ENCODE data around the gene KCNK3.
A peak's percentile ranks its signal among the peaks of the same experiment; 100 is the strongest.

Gene KCNK3

DNA sequence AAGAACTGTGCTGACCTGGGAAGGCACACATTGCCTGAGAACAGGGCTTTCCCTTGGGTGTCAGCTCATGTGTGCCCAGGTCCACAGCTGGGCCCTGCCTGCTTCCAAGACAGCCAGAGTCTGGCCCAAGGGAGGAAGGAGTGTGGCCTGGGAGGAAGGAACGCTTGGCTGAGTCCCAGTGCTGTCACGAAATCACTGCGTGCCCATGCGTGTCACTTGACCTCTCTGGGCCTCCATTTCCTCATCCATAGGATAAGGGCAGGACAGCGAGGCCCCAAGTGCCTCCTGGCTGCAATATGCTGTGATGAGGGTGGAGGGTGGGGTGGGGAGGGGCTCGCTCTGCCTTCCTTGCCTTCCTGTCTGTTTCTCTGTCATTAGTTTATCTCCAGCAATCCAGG lies 642 bp upstream of the KCNK3 start:
- H3K4me1 ChIP-seq (ENCODE audit: insufficient read depth, low read length), result peaks cover 10% of the 10 kb centered on the region; the same call in 1 of the 2 replicates
- H3K9me3 ChIP-seq (ENCODE audit: control insufficient read depth, insufficient read depth, low read length), result no peaks in the 10 kb centered on the region
- H3K36me3 ChIP-seq (ENCODE audit: insufficient read depth, low read length), result no peaks in the 10 kb centered on the region
- peak overlapping the region; percentile 16; the same call in 1 of the 2 replicates for H3K9ac ChIP-seq (ENCODE audit: low read depth, low read length)

DNA sequence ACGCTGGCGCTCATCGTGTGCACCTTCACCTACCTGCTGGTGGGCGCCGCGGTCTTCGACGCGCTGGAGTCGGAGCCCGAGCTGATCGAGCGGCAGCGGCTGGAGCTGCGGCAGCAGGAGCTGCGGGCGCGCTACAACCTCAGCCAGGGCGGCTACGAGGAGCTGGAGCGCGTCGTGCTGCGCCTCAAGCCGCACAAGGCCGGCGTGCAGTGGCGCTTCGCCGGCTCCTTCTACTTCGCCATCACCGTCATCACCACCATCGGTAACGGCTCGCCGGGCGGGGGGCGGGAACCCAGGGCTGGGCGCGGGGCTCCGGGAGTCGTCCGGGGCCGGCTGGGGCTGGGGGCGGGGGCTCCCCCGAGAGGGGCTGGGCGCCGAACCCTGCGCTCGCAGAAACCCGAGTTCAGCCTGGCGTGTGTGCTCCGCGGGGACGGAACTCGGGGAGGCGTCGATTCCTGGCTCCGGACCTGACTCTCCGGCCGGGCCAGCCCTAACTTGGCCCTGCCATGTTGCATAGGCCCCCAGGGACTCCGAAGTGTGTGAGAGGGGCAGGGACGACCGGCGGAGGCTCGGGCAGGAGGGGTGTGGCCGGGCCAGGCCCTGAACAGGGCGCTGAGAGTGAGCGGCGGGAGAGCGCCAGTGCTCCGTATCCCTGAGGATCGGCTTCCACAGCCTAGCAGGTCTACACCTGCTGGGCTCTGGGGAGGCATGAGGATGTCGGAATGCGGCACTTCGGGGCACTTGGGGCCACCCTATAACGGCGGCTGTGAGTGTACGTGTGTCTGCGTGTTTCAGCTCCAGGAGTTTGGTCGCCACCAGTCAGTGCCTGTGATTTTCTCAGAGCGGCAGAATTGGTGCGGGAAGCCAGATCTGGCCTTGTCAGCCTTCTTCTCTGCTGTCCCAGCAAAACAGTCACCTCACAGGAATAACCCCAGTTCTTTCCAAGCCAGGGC lies 651 bp downstream of the KCNK3 start:
- Histone ChIP-seq H3K36me3 (ENCODE audit: insufficient read depth, low read length) (no peaks in the 10 kb centered on the region), H3K9ac (ENCODE audit: low read depth, low read length) (peak overlapping the region; percentile 33; the same call in 1 of the 2 replicates), H3K4me1 (ENCODE audit: insufficient read depth, low read length) (peaks cover 10% of the 10 kb centered on the region; the same call in 1 of the 2 replicates), H3K9me3 (ENCODE audit: control insufficient read depth, insufficient read depth, low read length) (no peaks in the 10 kb centered on the region)

DNA sequence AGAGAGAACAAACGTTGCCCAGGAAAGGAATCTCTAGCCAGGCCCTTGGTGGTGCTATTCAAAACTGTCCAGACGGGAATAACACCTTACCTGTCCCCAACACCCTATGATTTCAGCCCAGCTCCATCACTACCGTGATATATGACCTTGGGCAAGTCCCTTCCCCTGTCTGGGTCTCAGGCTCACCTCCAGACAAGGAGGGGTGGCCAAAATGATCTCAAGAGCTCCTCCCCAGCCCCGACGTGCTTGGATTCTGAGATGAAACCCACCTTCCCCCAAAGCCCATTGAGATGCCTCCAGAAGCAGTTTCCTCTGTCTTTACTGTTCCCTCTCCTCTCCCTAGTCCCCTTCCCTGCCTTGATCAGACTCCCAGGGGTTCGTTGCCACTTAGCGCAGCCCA lies 1.5 kb downstream of the KCNK3 start:
- Histone ChIP-seq H3K9ac (ENCODE audit: low read depth, low read length) (no peak overlapping the region), H3K9me3 (ENCODE audit: control insufficient read depth, insufficient read depth, low read length) (no peaks in the 10 kb centered on the region), H3K4me1 (ENCODE audit: insufficient read depth, low read length) (peaks cover 10% of the 10 kb centered on the region; the same call in 1 of the 2 replicates)

DNA sequence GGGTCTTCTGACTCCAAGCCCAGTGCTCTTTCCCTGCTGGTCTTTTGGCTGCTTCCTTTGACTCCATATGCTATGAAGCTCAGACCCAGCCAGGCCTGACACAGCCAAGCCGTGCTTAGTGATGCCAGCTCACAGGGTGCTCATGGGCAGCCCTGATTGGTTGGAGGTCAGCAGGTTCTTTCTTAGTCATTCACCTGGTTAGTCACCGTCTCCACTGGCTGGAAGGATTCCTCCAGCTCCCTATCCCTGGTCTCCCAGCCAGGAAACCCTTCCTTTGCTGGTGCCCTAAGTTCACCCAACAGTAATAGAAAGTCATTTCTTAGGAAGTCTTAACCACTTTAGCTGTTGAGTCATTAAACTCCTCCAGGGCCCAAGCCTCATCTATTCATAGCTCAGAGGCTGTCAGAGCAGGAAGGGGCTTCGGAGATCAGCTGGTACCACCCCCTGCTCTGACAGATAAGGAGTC lies 3.9 kb downstream of the KCNK3 start:
- peaks cover 10% of the 10 kb centered on the region; the same call in 1 of the 2 replicates for H3K4me1 ChIP-seq (ENCODE audit: insufficient read depth, low read length)
- no peaks in the 10 kb centered on the region for H3K9me3 ChIP-seq (ENCODE audit: control insufficient read depth, insufficient read depth, low read length)
- no peak overlapping the region for H3K9ac ChIP-seq (ENCODE audit: low read depth, low read length)
- H3K36me3 ChIP-seq (ENCODE audit: insufficient read depth, low read length), result no peaks in the 10 kb centered on the region

More for the DNA sequence above, 1.5 kb downstream of the KCNK3 start:
- no peaks in the 10 kb centered on the region for H3K36me3 ChIP-seq (ENCODE audit: insufficient read depth, low read length)

DNA sequence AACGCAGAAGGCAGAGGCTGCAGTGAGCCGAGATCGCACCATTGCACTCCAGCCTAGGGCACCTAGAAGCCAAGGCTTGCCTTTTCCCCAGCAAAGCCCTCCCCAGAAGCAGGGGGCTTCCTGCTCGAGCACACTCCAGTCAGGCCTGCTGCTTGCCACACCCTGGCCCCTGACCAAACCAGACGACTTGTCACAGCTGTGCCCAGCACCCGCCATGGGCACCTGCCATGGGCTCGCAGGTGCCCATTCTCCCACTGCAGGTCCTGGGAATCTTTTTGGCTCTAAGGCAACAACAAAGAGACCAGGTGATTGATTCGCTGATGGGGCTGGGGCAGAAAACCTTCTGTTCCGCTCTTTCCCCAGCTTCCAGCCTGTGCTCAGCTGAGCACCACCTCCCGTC lies 4.9 kb downstream of the KCNK3 start:
- H3K36me3 ChIP-seq (ENCODE audit: insufficient read depth, low read length), result no peaks in the 10 kb centered on the region
- H3K4me1 ChIP-seq (ENCODE audit: insufficient read depth, low read length), result peaks cover 10% of the 10 kb centered on the region; the same call in 1 of the 2 replicates
- H3K9me3 ChIP-seq (ENCODE audit: control insufficient read depth, insufficient read depth, low read length), result no peaks in the 10 kb centered on the region
- H3K9ac ChIP-seq (ENCODE audit: low read depth, low read length), result no peak overlapping the region

DNA sequence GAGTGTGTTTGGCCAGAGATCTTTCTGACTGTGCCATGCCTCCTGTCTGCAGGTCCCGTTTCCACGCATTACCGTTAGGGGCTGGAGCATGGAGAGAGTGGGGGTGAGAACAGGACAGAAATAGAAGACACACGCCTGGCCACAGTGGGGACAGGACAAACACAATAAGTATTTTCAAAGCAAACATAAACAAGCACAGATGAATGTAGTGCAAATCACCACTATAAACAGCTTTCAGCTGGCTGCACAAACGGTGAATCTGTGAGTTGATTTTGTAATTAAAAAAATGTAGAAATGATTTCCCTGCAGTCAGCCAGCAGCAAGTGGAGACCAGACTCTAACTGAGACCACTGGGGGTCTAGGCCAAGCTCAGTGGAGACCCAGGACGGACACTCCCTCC lies 6.8 kb downstream of the KCNK3 start:
- no peaks in the 10 kb centered on the region for H3K9me3 ChIP-seq (ENCODE audit: control insufficient read depth, insufficient read depth, low read length)
- peaks cover 6% of the 10 kb centered on the region; the same call in 1 of the 2 replicates for H3K4me1 ChIP-seq (ENCODE audit: insufficient read depth, low read length)
- no peaks in the 10 kb centered on the region for H3K36me3 ChIP-seq (ENCODE audit: insufficient read depth, low read length)
- no peak overlapping the region for H3K9ac ChIP-seq (ENCODE audit: low read depth, low read length)

DNA sequence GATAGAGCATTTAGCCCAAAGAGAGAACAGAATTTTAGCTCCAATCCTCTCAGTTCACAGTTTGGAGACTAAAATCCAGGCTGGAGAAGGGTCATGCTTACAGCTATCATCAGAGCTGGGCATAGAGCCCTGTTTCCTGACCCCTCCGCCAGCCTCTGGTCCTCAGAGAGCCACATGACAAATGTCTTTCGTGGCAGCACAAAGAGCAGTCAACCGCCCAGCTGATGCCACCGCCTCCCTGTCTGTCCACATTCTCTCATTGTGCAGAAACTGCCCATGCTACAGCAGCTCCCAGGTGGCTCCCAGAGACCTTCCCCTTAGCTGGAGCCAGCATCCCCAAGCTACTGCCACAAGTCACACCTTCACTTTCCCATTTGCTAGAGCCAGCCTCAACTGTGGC lies 7.6 kb downstream of the KCNK3 start:
- Histone ChIP-seq H3K9ac (ENCODE audit: low read depth, low read length) (no peak overlapping the region), H3K4me1 (ENCODE audit: insufficient read depth, low read length) (peaks cover 6% of the 10 kb centered on the region; the same call in 1 of the 2 replicates), H3K36me3 (ENCODE audit: insufficient read depth, low read length) (no peaks in the 10 kb centered on the region), H3K9me3 (ENCODE audit: control insufficient read depth, insufficient read depth, low read length) (no peaks in the 10 kb centered on the region)

DNA sequence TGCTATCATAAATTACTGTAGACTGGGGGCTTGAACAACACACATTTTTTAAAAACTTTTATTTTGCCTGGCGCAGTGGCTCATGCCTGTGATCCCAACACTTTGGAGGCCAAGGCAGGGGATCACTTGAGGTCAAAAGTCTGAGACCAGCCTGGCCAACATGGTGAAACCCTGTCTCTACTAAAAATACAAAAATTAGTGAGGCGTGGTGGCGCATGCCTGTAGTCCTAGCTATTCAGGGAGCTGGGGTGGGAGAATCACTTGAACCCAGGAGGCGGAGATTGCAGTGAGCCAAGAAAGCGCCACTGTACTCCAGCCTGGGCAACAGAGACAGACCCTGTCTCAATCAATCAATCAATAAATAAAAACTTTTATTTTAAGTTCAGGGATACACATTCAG lies 9.1 kb downstream of the KCNK3 start:
- Histone ChIP-seq H3K9me3 (ENCODE audit: control insufficient read depth, insufficient read depth, low read length) (no peaks in the 10 kb centered on the region), H3K36me3 (ENCODE audit: insufficient read depth, low read length) (no peaks in the 10 kb centered on the region), H3K4me1 (ENCODE audit: insufficient read depth, low read length) (peaks cover 2% of the 10 kb centered on the region; the same call in 1 of the 2 replicates), H3K9ac (ENCODE audit: low read depth, low read length) (no peak overlapping the region)

DNA sequence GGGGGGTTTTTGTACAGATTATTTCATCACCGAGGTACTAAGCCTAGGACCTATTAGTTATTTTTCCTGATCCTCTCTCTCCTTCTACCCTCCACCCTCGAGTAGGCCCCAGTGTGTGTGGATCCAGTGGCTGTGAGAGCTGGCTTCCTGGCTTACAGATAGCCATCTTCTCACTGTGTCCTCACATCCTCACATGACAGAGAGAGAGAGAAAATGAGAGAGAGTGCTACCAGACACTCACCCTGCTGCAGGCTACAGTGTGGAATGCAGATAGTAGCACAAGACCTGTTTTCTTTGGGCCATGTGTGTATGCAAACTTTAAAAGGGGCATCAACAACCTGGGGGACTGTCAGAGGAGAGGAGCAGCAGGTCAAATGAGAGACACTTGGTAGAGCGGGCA lies 9.5 kb downstream of the KCNK3 start:
- peaks cover 3% of the 10 kb centered on the region; the same call in 1 of the 2 replicates for H3K4me1 ChIP-seq (ENCODE audit: insufficient read depth, low read length)
- H3K9me3 ChIP-seq (ENCODE audit: control insufficient read depth, insufficient read depth, low read length), result no peaks in the 10 kb centered on the region
- no peaks in the 10 kb centered on the region for H3K36me3 ChIP-seq (ENCODE audit: insufficient read depth, low read length)
- no peak overlapping the region for H3K9ac ChIP-seq (ENCODE audit: low read depth, low read length)

DNA sequence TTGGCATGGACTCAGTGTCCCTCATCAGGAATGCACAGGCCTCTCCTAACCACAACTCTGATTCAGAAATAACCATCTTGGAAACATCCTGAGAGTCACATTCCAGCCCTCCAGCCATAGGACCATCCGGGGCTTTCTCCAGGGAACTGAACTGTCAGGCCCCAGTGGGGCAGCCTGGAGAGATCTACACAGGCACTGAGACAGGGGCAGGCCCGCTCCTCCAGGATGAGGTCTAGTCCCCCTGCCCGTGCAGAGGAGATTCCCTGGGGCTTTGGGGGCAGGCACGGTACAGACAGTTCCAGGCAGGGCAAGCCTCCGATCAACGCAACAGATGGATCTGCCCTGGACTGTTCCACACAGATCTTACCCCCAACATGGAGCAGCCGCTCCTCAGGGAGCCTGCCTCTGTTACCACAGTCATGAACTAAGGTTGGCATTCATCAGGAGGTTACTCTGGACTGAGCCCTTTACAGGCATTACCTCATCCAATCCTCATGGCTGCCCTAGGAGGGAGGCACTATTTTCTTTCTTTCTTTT lies 12.0 kb downstream of the KCNK3 start:
- Histone ChIP-seq H3K36me3 (ENCODE audit: insufficient read depth, low read length) (no peaks in the 10 kb centered on the region), H3K9me3 (ENCODE audit: control insufficient read depth, insufficient read depth, low read length) (no peaks in the 10 kb centered on the region), H3K4me1 (ENCODE audit: insufficient read depth, low read length) (peaks cover 3% of the 10 kb centered on the region; the same call in 1 of the 2 replicates), H3K9ac (ENCODE audit: low read depth, low read length) (no peak overlapping the region)

DNA sequence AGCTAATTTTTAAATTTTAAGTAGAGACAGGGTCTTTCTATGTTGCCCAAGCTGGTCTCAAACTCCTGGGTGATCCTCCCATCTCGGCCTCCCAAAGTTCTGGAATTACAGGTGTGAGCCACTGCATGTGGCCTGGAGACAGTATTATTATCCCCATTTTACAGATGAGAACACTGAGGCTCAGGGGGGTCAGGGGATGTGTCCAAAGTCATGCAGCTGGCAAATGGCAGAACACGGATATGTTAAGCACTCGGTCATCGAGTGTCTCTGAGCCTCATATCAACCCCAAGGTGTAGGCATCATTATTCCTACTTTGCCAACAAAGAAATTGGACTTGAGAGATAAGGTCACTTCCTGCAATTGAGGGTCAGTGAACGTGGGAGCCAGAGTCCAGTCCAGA lies 12.6 kb downstream of the KCNK3 start:
- no peaks in the 10 kb centered on the region for H3K9me3 ChIP-seq (ENCODE audit: control insufficient read depth, insufficient read depth, low read length)
- H3K9ac ChIP-seq (ENCODE audit: low read depth, low read length), result no peak overlapping the region
- no peaks in the 10 kb centered on the region for H3K36me3 ChIP-seq (ENCODE audit: insufficient read depth, low read length)
- peaks cover 3% of the 10 kb centered on the region; the same call in 1 of the 2 replicates for H3K4me1 ChIP-seq (ENCODE audit: insufficient read depth, low read length)

DNA sequence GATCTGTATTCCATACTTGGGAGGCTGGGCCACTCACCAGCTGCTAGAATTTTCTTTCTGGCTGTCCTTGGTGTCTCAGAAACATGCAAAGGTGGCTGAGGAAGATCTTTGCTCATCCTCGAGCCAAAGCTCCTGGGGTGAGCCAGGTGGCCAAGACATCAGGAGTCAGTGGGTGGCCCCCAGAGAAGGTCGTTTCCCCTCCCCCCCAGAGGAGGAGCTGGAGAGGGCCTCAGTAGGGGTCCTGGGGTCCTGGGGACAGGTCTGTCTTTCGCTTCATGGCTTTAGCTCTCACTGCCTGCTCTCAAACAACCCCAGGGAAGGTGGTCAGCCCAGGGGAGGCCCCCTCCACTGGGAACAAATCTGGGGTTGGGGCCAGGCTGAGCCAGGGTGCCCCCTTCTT lies 13.6 kb downstream of the KCNK3 start:
- Histone ChIP-seq H3K4me1 (ENCODE audit: insufficient read depth, low read length) (peaks cover 3% of the 10 kb centered on the region; the same call in 1 of the 2 replicates), H3K9me3 (ENCODE audit: control insufficient read depth, insufficient read depth, low read length) (no peaks in the 10 kb centered on the region), H3K36me3 (ENCODE audit: insufficient read depth, low read length) (no peaks in the 10 kb centered on the region), H3K9ac (ENCODE audit: low read depth, low read length) (no peak overlapping the region)

DNA sequence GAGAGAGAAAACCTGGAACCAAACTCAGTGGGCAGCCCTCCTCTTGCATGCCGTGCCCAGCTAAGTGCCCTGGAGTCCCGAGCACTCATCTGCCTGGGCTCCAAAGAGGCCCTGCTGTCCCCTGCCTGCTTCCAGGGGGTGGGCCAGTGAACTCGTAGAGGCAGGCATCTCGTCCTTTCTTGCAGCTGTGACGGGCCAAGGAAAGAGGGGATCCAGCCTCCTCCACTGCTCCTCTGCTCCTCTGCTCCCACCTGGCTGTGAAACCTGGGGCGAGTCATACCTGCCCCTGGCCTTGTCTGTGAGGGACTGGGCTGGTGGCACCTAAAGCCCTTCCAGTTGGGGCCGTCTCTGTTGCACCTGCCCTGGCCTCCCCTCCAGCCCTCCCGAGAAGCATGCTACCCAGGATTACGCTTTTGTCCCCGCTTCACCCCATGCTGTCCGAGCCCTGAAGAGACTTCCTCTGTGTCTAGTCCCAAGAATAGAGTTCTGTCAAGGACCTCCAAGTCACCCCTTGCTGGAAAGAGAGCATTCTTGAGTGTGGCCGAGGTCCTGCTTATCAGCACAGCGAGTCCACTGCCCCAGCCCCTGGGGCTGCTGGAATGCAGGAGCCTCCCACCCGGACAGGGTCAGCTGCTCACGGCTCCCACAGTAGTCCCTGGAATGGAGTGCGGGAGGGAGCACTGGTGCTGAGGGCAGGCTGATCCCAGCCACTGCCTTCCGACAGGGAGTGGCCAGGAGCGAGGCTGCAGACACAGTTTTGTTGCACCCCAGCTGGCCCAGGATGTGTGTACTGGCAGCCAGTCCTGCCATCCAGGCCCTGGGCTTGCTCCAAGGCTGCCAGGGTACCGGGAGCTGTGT lies 14.3 kb downstream of the KCNK3 start:
- Histone ChIP-seq H3K4me1 (ENCODE audit: insufficient read depth, low read length) (peaks cover 3% of the 10 kb centered on the region; the same call in 1 of the 2 replicates), H3K9ac (ENCODE audit: low read depth, low read length) (no peak overlapping the region), H3K9me3 (ENCODE audit: control insufficient read depth, insufficient read depth, low read length) (no peaks in the 10 kb centered on the region), H3K36me3 (ENCODE audit: insufficient read depth, low read length) (no peaks in the 10 kb centered on the region)

DNA sequence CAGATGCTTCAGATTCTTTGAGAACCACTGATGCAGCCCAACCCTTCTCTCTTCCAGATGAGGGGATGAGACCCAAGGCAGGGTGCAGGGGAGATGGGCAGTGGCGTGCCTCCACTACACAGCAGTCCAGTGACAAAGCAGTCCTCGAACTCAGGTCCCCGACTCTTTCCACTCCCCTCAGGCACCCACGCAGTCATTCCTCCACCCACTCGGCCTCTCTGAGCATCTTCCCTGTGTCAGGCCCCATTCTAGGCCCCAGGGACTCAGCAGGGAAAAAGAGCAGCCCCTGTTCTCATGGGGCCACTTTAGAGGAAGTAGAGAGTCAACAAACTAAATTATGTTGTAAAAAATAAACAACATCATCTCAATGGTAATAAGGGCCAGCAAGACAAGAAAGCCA lies 15.2 kb downstream of the KCNK3 start:
- Histone ChIP-seq H3K9ac (ENCODE audit: low read depth, low read length) (no peak overlapping the region), H3K4me1 (ENCODE audit: insufficient read depth, low read length) (peaks cover 3% of the 10 kb centered on the region; the same call in 1 of the 2 replicates), H3K9me3 (ENCODE audit: control insufficient read depth, insufficient read depth, low read length) (no peaks in the 10 kb centered on the region), H3K36me3 (ENCODE audit: insufficient read depth, low read length) (no peaks in the 10 kb centered on the region)
